Measurements from ENCODE around the gene CCDC87. TPM values are rescaled to one million over a fixed set of nuclear protein-coding genes. Genes with fewer than 3 reads are reported as not detected.

Gene CCDC87
- total and polyA plus RNA-seq, 7 donors, result 0.06 to 1.1 (median 0.36) TPM; not detected in 1

DNA sequence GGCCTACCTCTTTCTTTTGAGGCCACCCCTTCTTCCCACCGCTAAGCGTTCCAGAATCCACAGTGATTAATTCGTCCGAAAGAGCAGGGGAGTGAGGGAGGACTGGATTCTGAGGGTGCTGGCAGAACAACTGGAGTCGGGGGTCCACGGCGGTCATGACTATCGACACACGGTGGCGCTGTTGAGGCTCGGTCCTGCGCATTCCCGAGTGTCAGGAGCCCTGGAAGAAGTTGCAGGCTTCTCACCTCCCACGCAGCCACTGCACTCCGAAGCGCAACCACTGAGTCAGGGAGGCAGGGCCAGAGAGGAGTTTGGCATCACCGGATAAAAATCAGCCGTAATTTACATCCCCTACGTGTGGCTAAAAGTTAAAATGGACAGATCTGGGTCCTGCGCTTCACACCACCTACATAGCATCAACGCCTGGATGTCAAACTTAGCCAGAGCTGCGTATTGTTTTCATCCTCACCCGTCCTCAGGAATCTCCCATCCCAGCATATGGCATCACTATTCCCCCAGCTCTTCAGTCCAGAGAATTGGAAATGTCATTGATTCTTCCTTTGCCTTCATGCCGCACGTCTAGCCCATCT lies 13.8 kb downstream of the CCDC87 start:
- Histone ChIP-seq H3K27me3 (ENCODE audit: insufficient read depth in 3 of 3, low read length in 2 of 3) (no peaks in the 10 kb centered on the region), H3K27ac (no peak overlapping the region), H3K36me3 (ENCODE audit: insufficient read depth in 1 of 2, low read depth in 1 of 2) (no peaks in the 10 kb centered on the region), H3K4me3 (no peak overlapping the region), H3K4me1 (no peaks in the 10 kb centered on the region), H3K9me3 (no peaks in the 10 kb centered on the region)
- TF ChIP-seq, protein P1, sequence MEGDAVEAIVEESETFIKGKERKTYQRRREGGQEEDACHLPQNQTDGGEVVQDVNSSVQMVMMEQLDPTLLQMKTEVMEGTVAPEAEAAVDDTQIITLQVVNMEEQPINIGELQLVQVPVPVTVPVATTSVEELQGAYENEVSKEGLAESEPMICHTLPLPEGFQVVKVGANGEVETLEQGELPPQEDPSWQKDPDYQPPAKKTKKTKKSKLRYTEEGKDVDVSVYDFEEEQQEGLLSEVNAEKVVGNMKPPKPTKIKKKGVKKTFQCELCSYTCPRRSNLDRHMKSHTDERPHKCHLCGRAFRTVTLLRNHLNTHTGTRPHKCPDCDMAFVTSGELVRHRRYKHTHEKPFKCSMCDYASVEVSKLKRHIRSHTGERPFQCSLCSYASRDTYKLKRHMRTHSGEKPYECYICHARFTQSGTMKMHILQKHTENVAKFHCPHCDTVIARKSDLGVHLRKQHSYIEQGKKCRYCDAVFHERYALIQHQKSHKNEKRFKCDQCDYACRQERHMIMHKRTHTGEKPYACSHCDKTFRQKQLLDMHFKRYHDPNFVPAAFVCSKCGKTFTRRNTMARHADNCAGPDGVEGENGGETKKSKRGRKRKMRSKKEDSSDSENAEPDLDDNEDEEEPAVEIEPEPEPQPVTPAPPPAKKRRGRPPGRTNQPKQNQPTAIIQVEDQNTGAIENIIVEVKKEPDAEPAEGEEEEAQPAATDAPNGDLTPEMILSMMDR (IDR thresholded peaks at IDR 0.05), result peak; percentile 75
- WGBS, 3 donors, result 16 to 19% (median 18%) methylated on average over 25 of the region's 25 CpGs
- DNase-seq (peak; percentile 83 to 86), ATAC-seq (peak; percentile 74 to 95 (median 92))
- intact Hi-C loops (cut with DNase I), result loop anchor here (1.0 to 5.0 kb wide), 3 partner anchors 99 to 253 kb away; no protein-coding TSS in a partner anchor

DNA sequence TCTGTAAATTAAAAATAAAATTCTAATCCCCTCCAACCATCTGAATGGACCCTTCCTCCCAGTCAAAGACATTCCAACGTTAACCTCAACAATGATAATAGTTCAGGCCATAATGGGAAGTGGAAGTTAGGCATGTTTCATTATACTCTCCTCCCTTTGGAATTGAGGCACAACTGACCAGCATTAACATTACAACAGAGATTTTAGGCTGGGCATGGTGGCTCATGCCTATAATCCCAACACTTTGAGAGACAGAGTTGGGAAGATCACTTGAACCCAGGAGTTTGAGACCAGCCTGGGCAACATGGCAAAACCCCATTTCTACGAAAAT lies 22.0 kb downstream of the CCDC87 start:
- Histone ChIP-seq H3K9me3 (no peaks in the 10 kb centered on the region), H3K27me3 (ENCODE audit: insufficient read depth in 3 of 3, low read length in 2 of 3) (no peaks in the 10 kb centered on the region), H3K27ac (no peak overlapping the region), H3K4me1 (peaks cover 12% of the 10 kb centered on the region), H3K36me3 (ENCODE audit: insufficient read depth in 1 of 2, low read depth in 1 of 2) (peaks cover 0 to 16% of the 10 kb centered on the region in 2 donors), H3K4me3 (no peak overlapping the region)
- ATAC-seq (no peak), DNase-seq (no peak)
- TF ChIP-seq, protein P1 (IDR thresholded peaks at IDR 0.05), result no peak
- intact Hi-C loops (cut with DNase I), result no loop called here
- WGBS, 3 donors, result 65 to 77% (median 76%) methylated on average over 2 of the region's 2 CpGs

DNA sequence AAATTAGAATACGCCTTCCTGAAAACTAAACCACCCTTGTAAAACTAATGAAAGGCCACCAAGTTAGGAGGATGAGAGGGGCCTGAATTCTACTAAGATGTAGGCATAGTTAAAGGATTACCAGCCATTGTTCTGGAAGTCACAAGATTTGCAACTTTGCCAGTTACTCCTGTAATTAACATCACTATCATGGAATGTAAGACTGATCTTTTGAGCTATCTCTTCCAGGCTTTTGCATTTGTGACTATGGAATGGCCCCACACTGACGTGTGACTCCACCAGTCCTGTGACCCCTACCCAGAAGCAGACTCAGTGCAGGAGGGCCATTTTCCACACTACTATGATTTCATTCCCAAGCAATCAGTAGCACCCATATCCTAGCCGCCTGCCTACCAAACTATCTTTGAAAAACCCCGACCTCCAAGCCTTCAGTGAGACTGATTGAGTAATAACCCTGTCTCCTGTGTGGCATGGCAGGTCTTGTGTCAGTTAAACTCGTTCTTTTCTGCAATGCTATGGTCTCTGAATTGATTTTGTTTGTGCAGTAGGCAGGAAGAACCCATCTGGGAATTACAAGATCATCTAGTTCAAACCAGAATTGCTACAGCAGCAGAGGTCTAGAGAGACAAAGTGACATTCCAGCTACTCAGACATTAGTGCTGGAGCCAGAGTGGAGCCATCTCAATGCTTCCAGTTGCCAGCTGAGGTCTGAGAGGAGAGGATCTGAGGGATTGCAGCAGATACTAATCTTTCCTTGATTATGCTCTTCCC lies 22.6 kb downstream of the CCDC87 start:
- Histone ChIP-seq H3K27me3 (ENCODE audit: insufficient read depth in 3 of 3, low read length in 2 of 3) (no peaks in the 10 kb centered on the region), H3K27ac (no peak overlapping the region), H3K36me3 (ENCODE audit: insufficient read depth in 1 of 2, low read depth in 1 of 2) (peaks cover 0 to 22% of the 10 kb centered on the region in 2 donors), H3K4me3 (no peak overlapping the region), H3K4me1 (peaks cover 12% of the 10 kb centered on the region), H3K9me3 (no peaks in the 10 kb centered on the region)
- intact Hi-C loops (cut with DNase I), result no loop called here
- 47 to 53% (median 48%) methylated on average over 5 of the region's 5 CpGs for WGBS, 3 donors
- TF ChIP-seq, protein P1 (IDR thresholded peaks at IDR 0.05), result no peak
- ATAC-seq (no peak), DNase-seq (no peak)

DNA sequence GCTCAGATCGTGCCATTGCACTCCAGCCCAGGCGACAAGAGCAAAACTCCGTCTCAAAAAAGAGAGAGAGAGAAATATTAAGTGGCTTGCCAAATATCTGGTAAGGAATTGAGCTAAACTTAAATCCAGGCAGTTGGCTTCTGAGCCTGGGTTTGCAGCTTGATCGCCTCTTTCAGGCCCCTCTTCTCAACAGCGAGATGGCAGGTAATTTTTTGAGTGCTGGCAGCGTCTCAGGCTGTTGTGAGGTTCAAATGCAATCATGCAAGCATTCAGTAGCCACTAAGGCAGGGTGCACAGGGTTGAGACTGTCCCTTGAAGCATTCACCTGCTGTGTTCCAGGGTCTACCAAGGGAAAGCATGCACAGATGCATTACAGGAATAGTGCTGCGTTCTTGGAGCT lies 23.8 kb downstream of the CCDC87 start:
- ATAC-seq (no peak), DNase-seq (no peak)
- Histone ChIP-seq H3K9me3 (no peaks in the 10 kb centered on the region), H3K4me1 (peaks cover 12% of the 10 kb centered on the region), H3K27me3 (ENCODE audit: insufficient read depth in 3 of 3, low read length in 2 of 3) (no peaks in the 10 kb centered on the region), H3K36me3 (ENCODE audit: insufficient read depth in 1 of 2, low read depth in 1 of 2) (peaks cover 0 to 34% of the 10 kb centered on the region in 2 donors), H3K4me3 (no peak overlapping the region), H3K27ac (peak overlapping the region; percentile 65)
- TF ChIP-seq, protein P1 (IDR thresholded peaks at IDR 0.05), result no peak
- 74 to 88% (median 78%) methylated on average over 7 of the region's 7 CpGs for WGBS, 3 donors
- intact Hi-C loops (cut with DNase I), result no loop called here
